Measurements from ENCODE around the gene IL1RAPL1. TPM values are rescaled to one million over a fixed set of nuclear protein-coding genes. Genes with fewer than 3 reads are reported as not detected.

The IL1RAPL1 gene
- total RNA-seq, 4 donors from 2014 or later, result 0.16 to 0.46 TPM; not detected in 2

DNA sequence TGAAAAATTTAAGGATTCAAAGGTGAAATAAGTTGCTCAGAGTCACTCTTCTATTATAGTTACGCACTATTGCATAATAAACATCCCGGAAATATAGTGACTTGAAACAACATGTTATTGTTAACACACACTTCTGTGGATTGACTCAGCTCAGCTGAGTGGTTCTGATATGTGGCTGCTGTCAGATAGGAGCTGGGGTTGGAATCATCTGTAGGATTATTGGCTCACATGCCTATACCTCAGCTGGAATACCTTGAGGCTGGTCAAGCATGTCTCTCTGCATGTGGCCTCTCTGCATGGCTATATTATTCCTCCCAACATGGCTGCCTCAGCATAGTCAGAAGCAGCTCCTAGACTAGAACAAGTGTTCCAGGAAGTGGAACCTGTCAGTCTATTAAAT lies 1141.4 kb downstream of the IL1RAPL1 start:
- TF ChIP-seq, protein P1, sequence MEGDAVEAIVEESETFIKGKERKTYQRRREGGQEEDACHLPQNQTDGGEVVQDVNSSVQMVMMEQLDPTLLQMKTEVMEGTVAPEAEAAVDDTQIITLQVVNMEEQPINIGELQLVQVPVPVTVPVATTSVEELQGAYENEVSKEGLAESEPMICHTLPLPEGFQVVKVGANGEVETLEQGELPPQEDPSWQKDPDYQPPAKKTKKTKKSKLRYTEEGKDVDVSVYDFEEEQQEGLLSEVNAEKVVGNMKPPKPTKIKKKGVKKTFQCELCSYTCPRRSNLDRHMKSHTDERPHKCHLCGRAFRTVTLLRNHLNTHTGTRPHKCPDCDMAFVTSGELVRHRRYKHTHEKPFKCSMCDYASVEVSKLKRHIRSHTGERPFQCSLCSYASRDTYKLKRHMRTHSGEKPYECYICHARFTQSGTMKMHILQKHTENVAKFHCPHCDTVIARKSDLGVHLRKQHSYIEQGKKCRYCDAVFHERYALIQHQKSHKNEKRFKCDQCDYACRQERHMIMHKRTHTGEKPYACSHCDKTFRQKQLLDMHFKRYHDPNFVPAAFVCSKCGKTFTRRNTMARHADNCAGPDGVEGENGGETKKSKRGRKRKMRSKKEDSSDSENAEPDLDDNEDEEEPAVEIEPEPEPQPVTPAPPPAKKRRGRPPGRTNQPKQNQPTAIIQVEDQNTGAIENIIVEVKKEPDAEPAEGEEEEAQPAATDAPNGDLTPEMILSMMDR (IDR thresholded peaks at IDR 0.05 in 4 of 5, conservative IDR thresholded peaks at IDR 0.05 in 1 of 5), result no peak
- TF ChIP-seq POLR2A (IDR thresholded peaks at IDR 0.05), result no peak
- Histone ChIP-seq H3K4me3 (no peak overlapping the region), H3K36me3 (no peaks in the 10 kb centered on the region), H3K4me1 (no peaks in the 10 kb centered on the region), H3K27ac (no peak overlapping the region), H3K27me3 (no peaks in the 10 kb centered on the region), H3K9me3 (no peaks in the 10 kb centered on the region)
- ATAC-seq (no peak), DNase-seq (no peak)
- in situ Hi-C loops (cut with MboI; ENCODE audit: low sequenced_read_pairs in 4 of 4) (no loop called here), intact Hi-C loops (cut with DNase I; ENCODE audit: low total_unique reads) (no loop called here)

DNA sequence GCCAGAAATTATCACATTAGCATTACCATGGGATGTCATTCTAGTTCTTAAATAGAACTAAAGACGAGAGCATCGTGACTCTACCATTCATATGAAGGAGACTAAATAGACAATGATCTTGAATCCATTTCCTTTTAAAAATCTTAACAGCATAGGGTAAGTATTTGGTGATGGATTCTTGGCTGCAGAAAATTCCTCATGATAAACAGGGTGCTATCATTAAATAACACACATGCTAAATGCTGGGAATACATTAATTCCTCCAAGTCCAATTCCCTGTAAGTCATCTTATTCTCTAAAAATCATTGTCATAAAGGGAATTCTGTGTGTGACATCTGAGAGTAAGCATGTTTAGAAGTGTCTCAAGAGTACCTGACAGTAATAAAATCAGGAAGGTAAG lies 1157.7 kb downstream of the IL1RAPL1 start:
- Histone ChIP-seq H3K4me3 (no peak overlapping the region), H3K36me3 (no peaks in the 10 kb centered on the region), H3K4me1 (no peaks in the 10 kb centered on the region), H3K9me3 (no peaks in the 10 kb centered on the region), H3K27ac (no peak overlapping the region), H3K27me3 (no peaks in the 10 kb centered on the region)
- intact Hi-C loops (cut with DNase I; ENCODE audit: low total_unique reads) (no loop called here), in situ Hi-C loops (cut with MboI; ENCODE audit: low sequenced_read_pairs in 4 of 4) (no loop called here)
- TF ChIP-seq, protein P1 (IDR thresholded peaks at IDR 0.05 in 4 of 5, conservative IDR thresholded peaks at IDR 0.05 in 1 of 5), result no peak
- TF ChIP-seq POLR2A (IDR thresholded peaks at IDR 0.05), result no peak
- DNase-seq, result no peak
- no peak for ATAC-seq

DNA sequence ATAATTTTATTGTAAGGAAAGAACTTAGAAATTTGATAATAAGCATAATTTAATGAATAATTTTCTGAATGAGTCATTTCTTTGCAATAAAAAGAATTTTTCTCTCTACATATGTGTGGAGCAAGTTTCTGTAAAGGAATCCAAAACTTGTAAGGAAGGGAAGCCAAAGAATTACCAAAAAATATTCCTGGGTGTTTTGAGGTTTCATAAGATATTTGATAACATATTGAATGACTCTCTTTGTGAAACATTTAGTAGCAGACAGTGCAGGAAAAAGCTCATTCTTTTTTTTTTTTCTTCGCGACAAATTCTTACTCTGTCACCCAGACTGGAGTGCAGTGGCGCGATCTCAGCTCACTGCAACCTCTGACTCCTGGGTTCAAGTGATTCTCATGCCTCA lies 1159.1 kb downstream of the IL1RAPL1 start:
- in situ Hi-C loops (cut with MboI; ENCODE audit: low sequenced_read_pairs in 4 of 4), result no loop called here
- intact Hi-C loops (cut with DNase I; ENCODE audit: low total_unique reads), result no loop called here
- H3K4me3 ChIP-seq, result no peak overlapping the region
- H3K9me3 ChIP-seq, result no peaks in the 10 kb centered on the region
- ATAC-seq, result no peak
- no peak overlapping the region for H3K27ac ChIP-seq
- no peaks in the 10 kb centered on the region for H3K36me3 ChIP-seq
- DNase-seq, result no peak
- no peaks in the 10 kb centered on the region for H3K4me1 ChIP-seq
- no peak for TF ChIP-seq POLR2A (IDR thresholded peaks at IDR 0.05)
- TF ChIP-seq, protein P1 (IDR thresholded peaks at IDR 0.05 in 4 of 5, conservative IDR thresholded peaks at IDR 0.05 in 1 of 5), result no peak
- no peaks in the 10 kb centered on the region for H3K27me3 ChIP-seq

DNA sequence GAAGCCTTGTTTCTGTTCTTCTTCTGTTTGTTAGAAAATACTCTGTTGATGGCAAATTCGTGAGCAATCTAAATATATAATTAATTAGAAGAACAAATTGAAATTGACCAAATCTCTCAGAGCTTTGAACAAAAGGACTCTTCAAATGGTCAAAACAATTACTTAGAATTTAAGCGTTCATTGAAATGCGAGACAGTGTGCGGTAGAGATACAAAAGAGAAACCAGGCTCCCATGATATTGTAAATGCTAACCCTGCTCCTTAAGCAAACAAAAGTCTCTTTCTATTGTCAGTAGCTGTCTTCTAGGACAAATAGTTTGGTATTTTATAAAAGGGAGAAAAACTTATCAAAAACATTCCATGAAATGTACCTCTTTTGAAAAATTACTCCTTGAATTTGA lies 1174.8 kb downstream of the IL1RAPL1 start:
- ATAC-seq, result no peak
- Histone ChIP-seq H3K27ac (no peak overlapping the region), H3K27me3 (no peaks in the 10 kb centered on the region), H3K4me1 (no peaks in the 10 kb centered on the region), H3K4me3 (no peak overlapping the region), H3K9me3 (no peaks in the 10 kb centered on the region), H3K36me3 (no peaks in the 10 kb centered on the region)
- TF ChIP-seq POLR2A (IDR thresholded peaks at IDR 0.05), result no peak
- TF ChIP-seq, protein P1 (IDR thresholded peaks at IDR 0.05 in 4 of 5, conservative IDR thresholded peaks at IDR 0.05 in 1 of 5), result no peak
- intact Hi-C loops (cut with DNase I; ENCODE audit: low total_unique reads), result no loop called here
- no peak for DNase-seq
- in situ Hi-C loops (cut with MboI; ENCODE audit: low sequenced_read_pairs in 4 of 4), result no loop called here

DNA sequence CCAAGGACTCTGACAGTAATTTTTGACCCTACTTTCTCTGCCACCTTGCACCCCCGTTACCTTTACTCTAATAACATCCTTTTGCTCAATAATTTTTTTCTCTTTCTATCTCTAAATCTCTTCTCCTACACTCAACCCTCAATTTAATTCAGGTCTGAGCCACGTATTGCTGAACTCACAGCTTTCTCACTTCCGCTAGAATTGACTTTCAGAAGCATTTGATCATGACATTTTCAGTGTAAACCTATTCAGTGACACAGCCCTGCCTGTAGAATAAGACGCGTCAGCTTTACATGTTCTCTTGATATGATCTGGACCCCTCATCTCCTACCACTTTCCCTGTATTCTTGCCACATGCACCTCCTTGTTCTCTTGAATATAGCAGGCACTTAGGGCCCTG lies 1188.6 kb downstream of the IL1RAPL1 start:
- Histone ChIP-seq H3K27me3 (no peaks in the 10 kb centered on the region), H3K4me3 (no peak overlapping the region), H3K4me1 (no peaks in the 10 kb centered on the region), H3K27ac (no peak overlapping the region), H3K36me3 (no peaks in the 10 kb centered on the region), H3K9me3 (no peaks in the 10 kb centered on the region)
- TF ChIP-seq, protein P1 (IDR thresholded peaks at IDR 0.05 in 4 of 5, conservative IDR thresholded peaks at IDR 0.05 in 1 of 5), result no peak
- no peak for TF ChIP-seq POLR2A (IDR thresholded peaks at IDR 0.05)
- intact Hi-C loops (cut with DNase I; ENCODE audit: low total_unique reads), result no loop called here
- in situ Hi-C loops (cut with MboI; ENCODE audit: low sequenced_read_pairs in 4 of 4), result no loop called here
- ATAC-seq, result no peak
- DNase-seq, result no peak

All from gastrocnemius medialis (tissue), 4 donors.